Measurements from ENCODE around the gene SIM2.
A peak's percentile ranks its signal among the peaks of the same experiment; 100 is the strongest.

GRCh38 chr21:36747815-36748383 lies 49.0 kb downstream of the SIM2 start:
- TF ChIP-seq CTCF (IDR thresholded peaks at IDR 0.05): peak in 2 of 3 experiments; percentile 23 to 26
- no peak for TF ChIP-seq POLR2A (IDR thresholded peaks at IDR 0.05; ENCODE audit: low read depth)
